GM19023 (cell line): ENCODE results near the gene OBSCN.

Experiments
- ATAC-seq: cut with Tn5 transposase; IDR thresholded peaks from one replicate; pipeline ENCODE4 v1.9.1; 2021; ENCODE audit warnings: mild to moderate bottlenecking, moderate library complexity; ENCODE audit not compliant: unreplicated experiment

OBSCN gene

DNA sequence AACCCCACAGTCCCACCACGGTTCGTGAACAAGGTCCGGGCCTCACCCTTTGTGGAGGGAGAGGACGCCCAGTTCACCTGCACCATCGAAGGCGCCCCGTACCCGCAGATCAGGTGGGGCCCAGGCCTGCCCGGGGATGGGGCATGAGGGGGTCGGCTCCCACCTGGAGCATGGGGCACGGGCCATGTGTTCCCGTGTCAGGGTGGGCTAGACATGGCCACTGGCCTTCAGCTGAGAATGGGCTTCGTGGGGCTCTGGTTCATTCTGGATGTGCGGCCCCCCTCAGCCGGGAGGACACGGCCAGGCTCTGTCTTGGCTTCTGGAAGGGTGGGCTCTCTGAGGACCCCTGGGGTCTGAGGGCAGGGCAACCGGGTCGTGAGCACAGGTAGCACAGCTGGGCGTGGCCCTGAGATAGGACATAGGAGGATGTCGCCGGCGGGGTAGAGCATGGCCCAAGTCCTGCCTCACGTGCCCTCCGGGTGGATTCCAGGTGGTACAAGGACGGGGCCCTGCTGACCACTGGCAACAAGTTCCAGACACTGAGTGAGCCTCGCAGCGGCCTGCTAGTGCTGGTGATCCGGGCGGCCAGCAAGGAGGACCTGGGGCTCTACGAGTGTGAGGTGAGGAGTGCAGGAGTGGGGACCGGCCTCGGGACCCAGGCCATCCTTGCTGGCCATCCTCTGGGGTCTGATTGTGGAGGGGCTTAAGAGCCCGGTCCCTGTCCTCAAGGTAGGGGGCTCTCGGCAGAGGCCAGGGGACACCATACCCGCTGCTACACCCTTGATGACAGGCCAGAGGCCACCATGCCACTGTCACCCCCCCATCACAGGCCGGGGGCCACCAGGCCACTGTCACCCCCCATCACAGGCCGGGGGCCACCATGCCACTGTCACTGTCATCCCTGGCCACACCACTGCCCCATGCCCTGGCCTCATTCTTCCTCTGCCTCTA, 143.3 kb downstream of the OBSCN start:
- ATAC-seq = no peak

DNA sequence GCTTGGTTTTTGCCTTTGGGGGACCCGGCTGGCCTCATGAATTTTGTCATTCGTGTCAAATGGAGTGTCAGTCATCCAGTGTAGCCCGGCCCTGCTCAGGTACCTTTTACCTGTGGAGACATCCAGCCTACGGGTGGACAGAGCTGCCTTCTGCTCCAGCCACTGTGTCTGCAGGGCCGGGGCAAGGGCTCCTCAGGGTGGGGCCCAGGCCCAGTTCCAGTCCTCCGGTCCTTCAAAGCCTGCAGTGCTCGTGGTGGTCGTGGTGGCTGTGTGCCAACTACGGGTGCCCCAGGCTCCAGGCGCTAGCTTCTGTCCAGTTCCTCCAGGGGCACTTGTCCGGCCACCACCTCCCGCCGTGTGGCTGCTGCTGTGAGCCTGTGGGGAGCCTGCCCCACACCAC, 144.0 kb downstream of the OBSCN start:
- ATAC-seq = no peak

DNA sequence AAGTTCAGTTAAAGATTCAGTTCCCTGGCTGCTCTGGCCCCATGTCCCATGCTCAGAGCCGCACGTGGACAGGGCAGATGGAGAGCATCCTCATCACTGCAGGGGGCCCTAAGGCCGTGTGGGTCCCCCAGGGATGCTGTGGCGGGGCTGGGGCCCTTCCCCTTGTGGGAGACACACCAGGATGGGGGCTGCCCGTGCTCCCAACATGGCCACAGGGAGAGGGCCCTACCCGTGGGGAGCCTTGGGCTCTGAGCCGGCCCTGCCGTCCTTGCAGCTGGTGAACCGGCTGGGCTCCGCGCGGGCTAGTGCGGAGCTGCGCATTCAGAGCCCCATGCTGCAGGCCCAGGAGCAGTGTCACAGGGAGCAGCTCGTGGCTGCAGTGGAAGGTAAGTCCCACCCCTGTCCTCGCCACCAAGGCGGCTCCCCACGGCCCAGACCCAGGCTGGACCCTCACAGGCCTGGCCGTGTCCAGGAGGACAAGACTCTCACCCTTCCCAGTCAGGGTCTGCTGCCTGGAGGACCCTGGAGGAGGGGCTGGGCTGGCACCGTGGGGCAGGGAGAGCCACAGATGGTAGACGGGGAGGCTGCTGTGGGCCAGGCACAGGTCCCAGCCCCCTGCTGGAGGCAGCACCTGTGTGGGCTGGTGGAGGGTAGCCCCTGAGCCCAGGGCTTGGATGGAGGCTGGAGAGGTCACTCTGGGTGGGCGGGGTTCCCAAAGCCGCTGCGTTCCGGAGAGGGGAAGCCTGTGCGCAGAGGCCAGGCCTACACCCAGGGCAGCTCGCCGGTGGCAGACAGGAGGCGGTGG, 145.0 kb downstream of the OBSCN start:
- ATAC-seq = no peak

DNA sequence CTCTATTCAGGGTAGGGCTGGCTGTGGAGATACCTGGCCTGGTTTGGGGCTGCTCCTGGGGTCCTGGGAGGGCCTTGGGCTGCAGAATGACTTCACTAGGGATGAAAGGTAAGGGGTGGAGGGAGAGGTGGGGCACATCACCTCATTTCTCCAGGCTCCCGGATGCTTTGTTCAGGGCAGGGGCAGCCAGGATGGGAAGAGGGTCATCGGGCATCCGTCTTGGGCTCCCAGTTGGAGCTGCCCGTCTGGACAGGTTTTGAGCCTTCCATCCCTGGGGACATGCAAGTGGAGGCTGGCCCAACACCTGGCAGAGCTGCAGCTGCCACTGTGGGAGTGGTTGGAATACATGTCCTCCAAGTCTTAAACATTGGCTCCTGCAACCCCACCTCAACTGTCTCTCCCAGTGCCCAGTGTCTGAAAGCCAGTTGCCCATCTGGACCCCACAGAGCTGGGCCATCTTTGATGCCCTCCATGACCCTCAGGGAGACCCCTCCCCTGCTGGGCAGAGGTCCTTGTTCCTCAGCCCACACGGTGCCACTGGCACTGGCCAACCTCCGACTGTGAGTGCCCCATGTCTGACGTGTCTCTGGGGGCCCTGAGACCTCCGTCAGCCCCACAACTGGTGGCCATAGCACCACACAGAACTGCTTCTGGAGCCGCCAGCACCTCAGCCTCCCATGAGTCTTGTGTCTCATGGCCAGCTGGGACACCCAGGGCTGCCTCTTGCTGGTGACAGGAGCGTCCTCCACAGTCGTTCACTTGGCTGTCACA, 145.9 kb downstream of the OBSCN start:
- no peak for ATAC-seq

DNA sequence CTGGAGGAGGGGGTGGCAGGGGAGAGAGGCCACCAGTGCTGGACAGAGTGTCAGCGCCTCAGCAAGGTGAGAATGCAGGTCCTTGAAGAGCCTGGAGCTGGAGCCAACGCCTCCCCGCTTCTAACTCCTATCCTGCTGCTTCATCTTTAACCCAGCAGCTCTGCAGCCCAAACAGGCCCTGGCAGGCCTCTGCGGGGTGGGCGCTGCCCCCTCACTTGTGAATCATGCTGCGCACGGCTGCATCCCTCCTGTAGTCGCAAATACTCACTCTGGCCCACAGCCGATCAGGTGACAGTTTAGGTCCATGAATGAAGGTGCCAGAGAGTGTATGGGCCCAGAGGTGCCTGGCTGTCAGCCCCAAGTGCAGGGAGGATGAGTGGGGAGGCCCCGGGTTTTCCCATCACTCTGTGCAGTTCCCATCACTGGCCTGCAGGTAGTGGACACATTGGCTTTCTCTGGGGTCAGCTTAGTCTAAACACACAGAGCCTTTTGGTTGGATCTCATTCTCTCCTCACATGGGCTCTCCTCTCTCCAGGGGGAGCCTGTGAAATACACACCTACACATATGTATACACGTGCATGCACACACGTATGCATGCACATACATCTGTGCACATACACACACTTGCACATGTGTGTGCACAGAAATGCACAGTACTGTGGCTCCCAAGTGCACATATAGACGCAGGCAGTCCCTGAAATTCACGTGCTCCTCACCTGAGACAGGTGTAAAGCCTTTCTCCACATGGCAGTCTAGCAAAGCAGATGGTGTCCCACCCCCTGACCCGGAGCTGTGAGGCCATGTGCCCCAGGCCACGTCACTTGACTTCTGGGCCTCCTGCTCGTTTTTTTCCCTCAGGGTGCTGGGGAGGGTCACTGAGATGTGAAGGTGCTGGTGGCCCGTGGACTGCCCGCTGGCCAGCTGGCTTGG, 146.8 kb downstream of the OBSCN start:
- ATAC-seq = no peak

DNA sequence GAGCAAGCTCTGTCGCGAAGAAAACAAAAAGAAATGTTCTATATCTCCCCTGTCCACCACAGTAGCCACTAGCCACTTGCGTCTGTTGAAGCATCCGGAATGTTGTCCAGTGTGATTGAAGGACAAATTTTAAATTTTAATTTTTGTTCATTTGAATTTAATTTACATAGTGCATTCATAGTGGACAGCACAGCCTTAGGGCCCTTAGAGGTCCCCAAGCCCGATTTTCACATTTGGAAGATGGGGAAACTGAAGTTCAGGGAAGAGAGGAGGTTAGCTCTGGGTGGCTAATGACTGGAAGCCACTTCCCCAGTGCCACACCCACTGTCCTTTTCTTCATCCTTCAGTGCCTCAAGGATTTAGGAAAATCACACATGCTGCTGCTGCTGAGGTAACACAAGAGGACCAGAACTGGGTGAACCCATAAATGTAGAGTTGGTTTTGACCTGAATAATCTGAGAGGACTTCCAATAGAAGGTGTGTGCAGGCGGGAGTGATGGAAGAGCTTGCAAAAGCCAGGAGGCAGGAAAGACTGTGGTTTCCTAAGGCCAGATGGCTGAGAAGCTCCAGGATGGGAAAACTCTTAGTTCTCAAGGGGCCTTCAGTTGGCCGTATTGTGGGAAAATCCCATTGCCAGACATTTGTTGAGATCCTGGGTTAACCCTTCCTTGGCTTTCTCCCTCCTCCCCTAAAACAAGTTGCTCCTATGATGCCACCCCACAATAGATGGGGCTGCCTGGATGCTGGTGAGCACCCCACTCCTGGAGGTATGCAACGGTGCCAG, 149.2 kb downstream of the OBSCN start:
- ATAC-seq = no peak

DNA sequence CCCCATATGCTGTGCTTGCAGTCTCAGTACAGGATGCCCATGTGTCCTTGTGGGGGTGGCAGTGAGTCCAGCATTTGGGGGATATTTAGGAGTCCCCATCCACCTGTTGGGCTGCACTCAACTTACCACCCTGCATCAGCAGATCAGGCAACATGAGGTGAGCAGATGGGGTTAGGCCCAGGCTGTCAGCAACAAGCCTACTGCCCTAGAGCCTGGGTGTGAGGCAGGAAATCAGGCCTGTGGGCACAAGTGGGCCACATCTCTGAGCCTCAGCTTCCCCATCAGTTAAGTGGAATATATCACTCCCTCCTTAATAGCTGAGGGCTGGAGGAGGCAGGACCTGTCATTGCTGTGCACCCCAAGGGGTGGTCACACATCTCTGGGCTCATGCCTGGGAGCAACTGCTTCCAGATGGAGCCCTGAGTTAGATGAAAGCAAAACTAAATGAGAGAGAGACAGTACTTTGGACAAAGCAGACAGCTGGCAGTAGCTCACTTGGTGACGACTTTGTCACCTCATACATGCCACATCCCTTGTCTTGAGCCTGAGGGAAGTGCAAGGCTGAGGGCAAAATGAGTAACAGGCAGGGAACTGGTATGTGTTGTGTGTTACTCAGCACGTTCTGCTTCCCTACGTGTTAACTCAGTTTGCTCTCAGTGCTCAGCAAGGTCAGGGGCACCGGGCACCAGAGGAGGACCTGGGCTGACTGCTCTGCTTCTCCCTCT, 150.4 kb downstream of the OBSCN start:
- no peak for ATAC-seq

DNA sequence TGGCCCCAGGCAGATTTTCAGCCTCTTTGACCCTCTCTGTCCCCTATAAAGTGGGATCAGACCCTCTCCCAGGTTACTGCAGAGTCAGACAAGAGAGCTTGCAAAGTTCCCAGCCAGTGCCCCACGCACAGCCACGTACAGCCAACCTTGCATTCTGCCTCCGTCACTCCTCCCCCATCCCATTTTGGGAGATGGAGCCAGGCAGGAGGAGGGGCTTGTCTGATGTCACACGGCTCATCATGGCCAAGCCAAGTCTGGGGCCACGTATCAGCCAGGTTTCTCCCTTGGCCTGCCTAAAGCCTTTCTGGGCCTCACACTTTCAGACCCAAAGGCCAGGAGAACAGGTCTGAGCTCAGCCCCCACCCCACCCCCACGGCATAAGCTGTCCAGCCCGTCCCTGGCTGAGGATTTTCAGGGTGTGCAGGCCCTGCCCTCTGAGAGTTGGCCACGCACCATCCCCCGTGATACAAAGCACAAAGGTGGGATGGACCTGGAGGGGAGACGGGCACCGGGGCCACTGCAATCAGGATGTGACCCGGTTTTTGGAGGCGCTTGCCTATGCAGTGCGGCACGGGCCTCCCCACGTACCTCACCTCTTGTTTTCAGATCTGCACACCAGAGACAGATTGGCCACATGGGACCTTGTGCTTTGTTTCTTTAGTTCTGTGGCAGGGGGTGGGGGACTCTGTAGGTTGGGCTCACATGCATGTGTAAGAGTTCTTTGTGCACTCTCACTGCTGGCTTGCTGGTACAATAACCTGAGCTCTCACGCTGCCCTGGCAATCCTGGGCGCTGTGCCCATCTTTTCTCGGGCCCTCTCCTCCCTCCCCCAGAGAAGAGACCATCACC, 151.1 kb downstream of the OBSCN start:
- no peak for ATAC-seq

DNA sequence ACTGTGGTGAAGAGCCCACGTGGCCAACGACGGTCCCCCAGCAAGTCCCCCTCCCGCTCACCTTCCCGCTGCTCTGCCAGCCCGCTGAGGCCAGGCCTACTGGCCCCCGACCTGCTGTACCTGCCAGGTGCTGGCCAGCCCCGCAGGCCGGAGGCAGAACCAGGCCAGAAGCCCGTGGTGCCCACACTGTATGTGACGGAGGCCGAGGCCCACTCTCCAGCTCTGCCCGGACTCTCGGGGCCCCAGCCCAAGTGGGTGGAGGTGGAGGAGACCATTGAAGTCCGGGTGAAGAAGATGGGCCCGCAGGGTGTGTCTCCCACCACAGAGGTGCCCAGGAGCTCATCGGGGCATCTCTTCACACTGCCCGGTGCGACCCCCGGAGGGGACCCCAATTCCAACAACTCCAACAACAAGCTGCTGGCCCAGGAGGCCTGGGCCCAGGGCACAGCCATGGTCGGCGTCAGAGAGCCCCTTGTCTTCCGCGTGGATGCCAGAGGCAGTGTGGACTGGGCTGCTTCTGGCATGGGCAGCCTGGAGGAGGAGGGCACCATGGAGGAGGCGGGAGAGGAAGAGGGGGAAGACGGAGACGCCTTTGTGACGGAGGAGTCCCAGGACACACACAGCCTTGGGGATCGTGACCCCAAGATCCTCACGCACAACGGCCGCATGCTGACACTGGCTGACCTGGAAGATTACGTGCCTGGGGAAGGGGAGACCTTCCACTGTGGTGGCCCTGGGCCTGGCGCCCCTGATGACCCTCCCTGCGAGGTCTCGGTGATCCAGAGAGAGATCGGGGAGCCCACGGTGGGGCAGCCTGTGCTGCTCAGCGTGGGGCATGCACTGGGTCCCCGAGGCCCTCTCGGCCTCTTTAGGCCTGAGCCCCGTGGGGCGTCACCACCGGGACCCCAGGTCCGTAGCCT, 152.0 kb downstream of the OBSCN start:
- ATAC-seq = no peak

DNA sequence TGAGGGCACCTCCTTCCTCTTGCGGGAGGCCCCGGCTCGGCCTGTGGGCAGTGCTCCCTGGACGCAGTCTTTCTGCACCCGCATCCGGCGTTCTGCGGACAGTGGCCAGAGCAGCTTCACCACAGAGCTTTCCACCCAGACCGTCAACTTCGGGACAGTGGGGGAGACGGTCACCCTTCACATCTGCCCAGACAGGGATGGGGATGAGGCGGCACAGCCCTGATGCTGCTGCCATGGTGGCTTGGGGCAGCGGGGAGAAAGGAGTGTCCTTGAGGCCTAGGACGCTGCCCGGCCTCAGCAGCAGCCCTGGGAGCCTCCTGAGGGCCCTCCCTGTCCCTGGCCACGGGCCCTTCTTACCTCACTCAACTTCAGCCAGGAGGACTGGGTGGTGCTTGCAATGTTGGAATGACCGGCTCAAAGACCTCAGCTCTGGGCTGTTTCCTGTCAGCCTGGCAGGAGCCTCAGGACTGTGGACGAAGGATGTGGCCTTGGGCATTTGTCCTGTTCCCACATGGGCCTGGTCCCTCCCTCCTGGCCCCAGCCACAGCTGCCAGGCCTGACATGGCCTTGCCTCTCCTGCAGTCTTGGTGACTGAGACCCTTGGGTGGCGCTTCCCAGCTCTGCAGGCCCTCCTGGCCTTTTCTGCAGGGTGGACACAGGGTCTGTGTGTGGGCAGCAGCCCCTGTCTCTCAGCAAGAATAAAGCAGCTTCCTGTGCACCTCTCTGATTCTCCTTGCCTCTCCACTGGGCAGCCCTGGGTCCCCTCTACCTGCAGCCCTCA, 152.9 kb downstream of the OBSCN start:
- no peak for ATAC-seq

DNA sequence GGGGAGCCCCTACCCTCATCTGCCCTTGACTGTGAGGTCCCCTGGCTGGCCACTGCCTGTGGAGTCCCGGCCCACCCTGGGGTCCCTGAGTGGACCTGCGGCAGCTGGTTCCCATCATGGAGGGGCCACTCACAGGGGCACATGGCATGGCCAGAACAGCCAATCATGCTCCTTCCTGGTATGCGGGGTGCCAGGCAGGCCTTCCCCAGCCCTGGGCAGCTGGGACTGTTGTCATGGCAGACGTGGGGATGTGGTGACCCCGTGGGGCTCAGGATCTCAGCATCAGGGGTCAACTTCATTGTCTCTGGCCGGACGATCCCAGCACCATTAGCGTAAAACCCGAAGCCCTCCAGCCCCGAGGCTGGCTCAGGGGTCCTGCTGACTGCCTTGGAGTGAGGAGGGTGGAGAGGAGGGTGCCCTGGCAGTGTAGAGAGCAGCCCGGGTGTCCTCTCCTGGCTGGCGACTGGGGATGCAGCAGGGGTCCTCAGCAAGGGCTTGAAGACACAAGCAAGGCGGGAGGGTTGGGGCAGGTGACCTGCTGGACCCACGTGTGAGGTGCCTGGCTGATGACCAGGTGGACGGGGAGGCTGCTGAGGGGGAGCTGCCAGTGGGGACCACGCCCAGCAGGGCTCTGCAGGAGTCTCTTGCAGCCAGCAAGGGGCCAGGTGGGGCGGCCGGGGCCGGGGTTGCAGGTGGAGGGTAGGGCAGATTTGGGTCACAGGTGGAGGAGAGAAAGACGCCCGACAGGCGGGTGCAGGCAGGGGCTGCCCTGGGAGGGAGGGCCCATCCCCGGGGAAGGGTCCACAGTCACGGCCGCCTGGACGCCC, 153.7 kb downstream of the OBSCN start:
- no peak for ATAC-seq

DNA sequence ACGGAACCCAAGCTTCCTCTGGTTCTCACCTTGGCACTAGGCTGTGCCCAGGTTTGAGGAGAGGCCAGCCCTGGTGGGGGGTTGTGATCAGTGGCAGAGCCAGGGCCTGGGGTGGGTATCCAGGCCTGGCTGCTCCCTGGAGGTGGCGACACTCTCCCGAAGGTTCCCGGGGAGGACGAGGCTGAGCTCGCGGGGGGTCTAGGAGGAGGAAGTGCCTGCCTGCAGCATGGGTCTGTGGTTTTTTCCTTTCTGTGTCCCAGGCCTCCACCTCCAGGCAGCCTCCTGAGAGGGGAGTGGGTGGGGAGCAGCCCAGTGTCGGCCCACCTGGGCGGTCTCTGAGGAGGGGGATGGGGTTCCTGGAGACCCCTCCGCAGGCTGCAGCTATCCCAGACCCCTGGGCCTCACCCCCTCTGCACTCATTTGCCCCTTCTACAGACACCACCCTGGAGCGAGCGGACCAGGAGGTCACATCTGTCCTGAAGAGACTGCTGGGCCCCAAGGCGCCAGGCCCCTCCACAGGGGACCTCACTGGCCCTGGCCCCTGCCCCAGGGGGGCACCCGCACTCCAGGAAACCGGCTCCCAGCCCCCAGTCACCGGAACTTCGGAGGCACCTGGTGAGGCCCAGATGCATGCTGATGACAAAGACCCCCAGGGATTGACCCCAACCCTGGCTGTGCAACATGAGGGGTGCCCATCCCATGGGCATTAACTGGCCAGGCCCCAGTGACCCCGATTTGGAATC, 154.5 kb downstream of the OBSCN start:
- ATAC-seq = no peak

DNA sequence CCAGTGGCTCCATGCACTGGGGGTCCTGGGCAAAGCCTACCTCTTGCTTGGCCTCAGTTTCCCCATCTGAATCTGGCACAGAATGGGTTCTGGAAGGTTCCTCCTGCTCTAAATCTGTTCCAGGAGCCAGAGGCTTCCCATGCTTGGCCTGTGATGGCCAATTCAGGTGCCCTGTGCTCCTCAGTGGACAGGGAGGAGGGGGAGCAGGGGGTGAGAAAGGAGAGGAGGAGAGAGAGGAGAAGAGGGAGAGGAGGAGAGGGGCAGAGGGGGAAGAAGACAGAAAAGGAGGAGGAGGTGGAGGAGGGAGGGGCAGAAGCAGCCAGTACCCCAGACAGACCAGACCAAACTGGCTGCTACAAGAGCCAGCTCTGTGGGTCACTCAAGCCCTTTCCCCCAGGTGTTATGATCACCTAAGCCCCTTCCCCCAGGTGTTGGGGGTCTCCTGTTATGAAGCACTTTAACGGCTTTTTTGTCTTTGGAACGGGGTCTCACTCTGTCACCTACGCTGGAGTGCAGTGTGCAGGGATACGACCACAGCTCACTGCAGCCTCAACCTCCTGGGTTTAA, 155.1 kb downstream of the OBSCN start:
- ATAC-seq = no peak

DNA sequence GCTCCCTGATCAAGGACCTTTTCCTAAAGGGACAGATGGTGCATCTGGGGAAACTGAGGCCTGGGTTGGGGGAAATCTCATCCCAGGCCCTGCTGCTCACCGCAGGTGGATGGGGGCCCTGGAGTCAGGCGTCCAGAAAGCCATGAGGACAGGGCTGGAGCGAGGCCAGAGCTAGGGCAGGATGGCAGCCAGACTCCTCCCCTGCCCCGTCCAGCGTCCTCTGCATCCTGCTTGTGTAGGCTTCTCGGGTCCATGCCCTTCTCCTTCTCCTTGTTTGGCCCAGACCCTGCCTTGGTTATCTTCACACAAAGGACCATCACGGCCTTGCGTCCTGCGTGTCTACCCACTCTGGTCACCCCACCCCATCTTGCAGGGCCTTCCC, 155.8 kb downstream of the OBSCN start:
- ATAC-seq = no peak
